ENCODE results near the gene ARHGEF33.

ARHGEF33 gene

DNA sequence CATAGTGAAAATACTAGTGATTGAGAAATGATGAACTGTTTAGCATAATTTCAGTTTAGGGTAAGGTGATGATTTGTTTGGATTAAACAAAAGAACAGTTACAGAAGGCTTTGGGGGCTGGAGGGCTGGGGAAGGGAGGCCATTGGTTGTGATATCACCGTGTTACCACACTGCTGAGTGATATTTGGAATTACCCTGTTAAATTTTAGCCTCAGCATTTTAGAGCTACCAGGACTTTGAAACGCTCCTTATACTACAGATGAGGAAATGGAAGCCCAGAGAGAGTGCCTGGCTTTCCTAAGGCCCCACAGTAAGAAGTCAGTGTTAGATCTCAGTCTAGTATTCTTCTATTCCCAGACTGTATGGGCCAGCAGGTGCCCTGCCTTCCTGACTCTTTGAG lies 15.6 kb downstream of the ARHGEF33 start:
- no peak overlapping the region for H3K4me3 ChIP-seq (ENCODE audit: low read depth, low read length)
- no peak for DNase-seq (ENCODE audit: low read depth)
- in situ Hi-C loops (cut with HindIII; ENCODE audit: low sequenced_read_pairs): no loop called here
- TF ChIP-seq, protein P1, sequence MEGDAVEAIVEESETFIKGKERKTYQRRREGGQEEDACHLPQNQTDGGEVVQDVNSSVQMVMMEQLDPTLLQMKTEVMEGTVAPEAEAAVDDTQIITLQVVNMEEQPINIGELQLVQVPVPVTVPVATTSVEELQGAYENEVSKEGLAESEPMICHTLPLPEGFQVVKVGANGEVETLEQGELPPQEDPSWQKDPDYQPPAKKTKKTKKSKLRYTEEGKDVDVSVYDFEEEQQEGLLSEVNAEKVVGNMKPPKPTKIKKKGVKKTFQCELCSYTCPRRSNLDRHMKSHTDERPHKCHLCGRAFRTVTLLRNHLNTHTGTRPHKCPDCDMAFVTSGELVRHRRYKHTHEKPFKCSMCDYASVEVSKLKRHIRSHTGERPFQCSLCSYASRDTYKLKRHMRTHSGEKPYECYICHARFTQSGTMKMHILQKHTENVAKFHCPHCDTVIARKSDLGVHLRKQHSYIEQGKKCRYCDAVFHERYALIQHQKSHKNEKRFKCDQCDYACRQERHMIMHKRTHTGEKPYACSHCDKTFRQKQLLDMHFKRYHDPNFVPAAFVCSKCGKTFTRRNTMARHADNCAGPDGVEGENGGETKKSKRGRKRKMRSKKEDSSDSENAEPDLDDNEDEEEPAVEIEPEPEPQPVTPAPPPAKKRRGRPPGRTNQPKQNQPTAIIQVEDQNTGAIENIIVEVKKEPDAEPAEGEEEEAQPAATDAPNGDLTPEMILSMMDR (IDR thresholded peaks at IDR 0.05; ENCODE audit: low read depth, low read length, missing control alignments): no peak

DNA sequence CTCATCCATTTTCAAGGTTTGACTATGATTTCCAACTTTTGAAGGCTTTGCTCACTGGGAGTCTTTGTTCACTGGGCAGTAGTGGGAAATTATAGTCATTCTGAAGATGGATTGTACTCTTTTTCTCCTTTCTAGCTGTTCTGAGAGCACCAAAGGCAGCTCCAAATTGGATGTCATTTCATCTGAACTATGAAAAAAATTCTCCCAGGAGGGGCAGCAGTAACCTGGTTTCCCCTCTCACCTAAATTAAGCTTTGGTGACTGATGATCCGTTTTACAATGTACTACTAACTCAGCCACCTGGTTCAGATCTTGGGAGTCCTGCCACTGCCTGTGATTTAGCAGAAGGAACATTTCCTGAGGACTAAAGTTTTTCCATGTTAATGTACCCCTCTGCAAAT lies 17.6 kb downstream of the ARHGEF33 start:
- in situ Hi-C loops (cut with HindIII; ENCODE audit: low sequenced_read_pairs): no loop called here
- no peak overlapping the region for H3K4me3 ChIP-seq (ENCODE audit: low read depth, low read length)
- DNase-seq (ENCODE audit: low read depth): no peak
- TF ChIP-seq, protein P1 (IDR thresholded peaks at IDR 0.05; ENCODE audit: low read depth, low read length, missing control alignments): no peak

DNA sequence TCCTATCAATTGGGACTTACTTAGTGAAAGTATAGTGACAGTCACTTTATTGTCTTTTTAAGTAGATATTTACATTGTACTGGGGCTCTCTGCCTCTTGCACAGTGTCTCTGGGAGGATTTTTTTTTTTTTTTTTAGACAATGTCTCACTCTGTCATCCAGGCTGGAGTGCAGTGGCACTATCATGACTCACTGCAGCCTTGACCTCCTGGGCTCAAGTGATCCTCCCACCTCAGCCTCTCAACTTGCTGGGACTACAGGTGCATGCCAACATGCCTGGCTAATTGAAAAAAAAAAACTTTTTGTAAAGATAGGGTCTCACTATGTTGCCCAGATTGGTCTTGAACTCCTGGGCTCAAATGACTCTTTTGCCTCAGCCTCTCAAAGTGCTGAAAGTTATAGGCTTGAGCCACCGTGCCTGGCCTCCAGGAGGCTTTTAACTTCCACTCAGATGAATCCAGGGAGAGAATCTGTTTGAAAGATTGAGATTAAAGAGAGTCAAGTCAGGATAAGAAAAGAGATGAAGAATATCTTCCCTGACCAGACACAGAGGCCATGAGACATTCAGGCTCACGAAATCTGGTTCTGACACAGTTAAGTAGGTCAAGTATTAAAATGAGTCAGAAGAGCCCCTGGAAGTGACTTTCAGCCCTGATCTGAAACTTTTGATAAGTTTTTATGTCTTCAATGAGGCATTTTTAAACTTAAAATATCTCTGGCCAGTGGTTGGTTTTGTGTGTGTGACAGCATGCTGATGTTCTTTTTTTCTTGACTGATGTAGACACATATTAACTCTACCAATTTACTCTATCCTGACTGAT lies 18.3 kb downstream of the ARHGEF33 start:
- in situ Hi-C loops (cut with HindIII; ENCODE audit: low sequenced_read_pairs): no loop called here
- DNase-seq (ENCODE audit: low read depth): no peak
- TF ChIP-seq, protein P1 (IDR thresholded peaks at IDR 0.05; ENCODE audit: low read depth, low read length, missing control alignments): no peak
- H3K4me3 ChIP-seq (ENCODE audit: low read depth, low read length): no peak overlapping the region

DNA sequence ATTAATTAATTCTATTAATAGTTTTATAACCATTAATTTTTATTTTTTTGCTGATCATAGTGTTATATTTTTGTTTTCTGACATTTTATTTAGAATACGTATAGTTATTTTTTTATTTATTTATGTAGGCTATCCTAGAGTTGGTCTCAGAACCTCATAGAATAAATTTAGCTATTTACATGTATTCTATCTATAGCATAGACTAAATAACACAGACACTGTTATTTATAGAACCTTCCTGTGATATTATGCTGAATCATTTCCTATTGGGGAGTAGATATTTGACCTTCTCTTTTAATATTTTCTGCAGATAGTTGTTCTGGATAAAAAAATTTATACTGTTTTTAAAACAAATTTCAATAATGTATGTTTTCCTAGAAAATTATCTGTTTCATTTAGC lies 20.2 kb downstream of the ARHGEF33 start:
- no peak for DNase-seq (ENCODE audit: low read depth)

DNA sequence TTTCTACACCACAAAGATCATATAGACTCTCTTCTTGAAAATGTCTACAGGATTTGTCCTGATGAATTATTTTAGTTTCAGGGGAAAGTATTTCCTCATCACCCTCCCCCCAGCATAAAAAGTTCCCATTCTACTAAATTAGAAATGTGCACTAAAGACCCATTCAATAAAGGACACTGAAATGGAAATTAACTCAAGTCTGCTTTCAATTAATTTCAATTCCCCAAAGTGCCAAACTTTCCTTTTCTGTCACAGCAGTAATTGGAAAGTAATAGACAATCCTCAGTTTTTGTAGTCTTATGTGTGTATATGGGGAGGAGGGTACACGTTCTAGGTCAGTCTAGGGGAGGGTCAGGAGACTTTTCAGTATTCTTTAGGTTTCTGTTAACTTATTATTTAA lies 21.5 kb downstream of the ARHGEF33 start:
- H3K4me3 ChIP-seq (ENCODE audit: low read depth, low read length): no peak overlapping the region
- in situ Hi-C loops (cut with HindIII; ENCODE audit: low sequenced_read_pairs): no loop called here
- no peak for DNase-seq (ENCODE audit: low read depth)
- TF ChIP-seq, protein P1 (IDR thresholded peaks at IDR 0.05; ENCODE audit: low read depth, low read length, missing control alignments): no peak

More for the DNA sequence above, 20.2 kb downstream of the ARHGEF33 start:
- H3K4me3 ChIP-seq (ENCODE audit: low read depth, low read length): no peak overlapping the region
- TF ChIP-seq, protein P1 (IDR thresholded peaks at IDR 0.05; ENCODE audit: low read depth, low read length, missing control alignments): no peak
- in situ Hi-C loops (cut with HindIII; ENCODE audit: low sequenced_read_pairs): no loop called here

DNA sequence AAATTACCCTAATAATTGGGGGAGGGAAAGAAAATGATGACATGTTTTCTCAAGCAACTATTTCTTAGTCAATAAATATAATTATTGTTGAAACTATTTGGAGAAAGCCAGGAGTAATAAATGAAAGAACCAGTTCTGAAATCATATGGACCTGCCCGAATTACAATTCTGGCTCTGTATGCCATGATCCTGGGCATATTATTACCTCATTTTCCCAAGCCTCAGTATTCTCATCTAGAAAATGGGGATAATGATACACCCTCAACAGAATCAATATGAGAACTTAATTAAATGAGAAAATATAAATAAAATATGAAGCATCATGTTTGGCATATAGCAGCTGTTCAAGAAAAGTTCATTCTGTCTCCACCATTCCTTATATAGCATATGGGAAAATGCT lies 22.9 kb downstream of the ARHGEF33 start:
- in situ Hi-C loops (cut with HindIII; ENCODE audit: low sequenced_read_pairs): no loop called here
- no peak for DNase-seq (ENCODE audit: low read depth)
- TF ChIP-seq, protein P1 (IDR thresholded peaks at IDR 0.05; ENCODE audit: low read depth, low read length, missing control alignments): no peak
- no peak overlapping the region for H3K4me3 ChIP-seq (ENCODE audit: low read depth, low read length)
